Uterus (tissue), 2 donors: Measurements from ENCODE around the gene KIF1B.

ENCODE experiments used
- CTCF ChIP-seq, 4 experiments: fragments of 200-600 bp in 2 of 4; fragments of 450-650 bp in 2 of 4; sonication (generic) in 2 of 4; IDR thresholded peaks; one replicate each; pipeline ENCODE4 v1.5.1; 2016 to 2019; ENCODE audit warnings: antibody characterized with exemption in 4 of 4, mild to moderate bottlenecking in 2 of 4, moderate library complexity in 1 of 4
- POLR2A ChIP-seq, 2 donors: fragments of 450-650 bp; IDR thresholded peaks; one replicate each; pipeline ENCODE4 v1.6.1; 2016; ENCODE audit warnings: antibody characterized with exemption in 2 of 2, mild to moderate bottlenecking in 1 of 2, moderate library complexity in 1 of 2

- TF ChIP-seq CTCF (IDR thresholded peaks at IDR 0.05) (no peak), POLR2A (IDR thresholded peaks at IDR 0.05) (no peak)
Measured at GRCh38 chr1:10283318-10283984, 73.1 kb downstream of the KIF1B start.
